BJ (cell line): ENCODE data around the gene FSD1. TPM values are rescaled to one million over a fixed set of nuclear protein-coding genes. Genes with fewer than 3 reads are reported as not detected.

Experiments used
- CTCF ChIA-PET: fragments of 350-600 bp; formaldehyde crosslinking; extraction: SDS; loops from one replicate; lab custom pipeline; 2021; ENCODE audit warnings: antibody characterized with exemption, inconsistent platforms; lab: Yijun Ruan, JAX
- POLR2A ChIA-PET: fragments of 300-600 bp; sonication (Branson Sonifier 250); formaldehyde crosslinking; extraction: SDS; loops from one replicate; lab custom pipeline; 2021; ENCODE audit warnings: antibody characterized with exemption; lab: Charles Lee
- DNase-seq: peaks from one replicate; pipeline ENCODE4 v3.0.0-alpha.2; 2011; ENCODE audit warnings: low read depth
- H3K27me3 ChIP-seq: 2 replicates; pipeline ENCODE4 v1.6.0; 2011; ENCODE audit warnings: low read length; ENCODE audit not compliant: control insufficient read depth, insufficient read depth
- H3K36me3 ChIP-seq: 2 replicates; pipeline ENCODE4 v1.5.1; 2011; ENCODE audit warnings: low read length; ENCODE audit not compliant: control insufficient read depth, insufficient read depth
- H3K4me3 ChIP-seq: 2 replicates; pipeline ENCODE4 v1.5.1; 2011; ENCODE audit warnings: low read depth, mild to moderate bottlenecking, control low read depth, low read length
- polyA plus RNA-seq: library from polyadenylated mRNA; depleted of rRNA; stranded (reverse); fragments of >200 nt; gene quantifications from 2 replicates; pipeline ENCODE4 v1.2.3, GENCODE V29; 2011
- TF ChIP-seq, protein P1 (sequence below): IDR thresholded peaks from 2 replicates; pipeline ENCODE4 v1.5.1; 2011; ENCODE audit warnings: low read depth, mild to moderate bottlenecking, control low read depth, inconsistent platforms, low read length, moderate library complexity; ENCODE audit not compliant: insufficient read depth

Gene FSD1
- polyA plus RNA-seq, 1 experiment, result 11.9 TPM

DNA sequence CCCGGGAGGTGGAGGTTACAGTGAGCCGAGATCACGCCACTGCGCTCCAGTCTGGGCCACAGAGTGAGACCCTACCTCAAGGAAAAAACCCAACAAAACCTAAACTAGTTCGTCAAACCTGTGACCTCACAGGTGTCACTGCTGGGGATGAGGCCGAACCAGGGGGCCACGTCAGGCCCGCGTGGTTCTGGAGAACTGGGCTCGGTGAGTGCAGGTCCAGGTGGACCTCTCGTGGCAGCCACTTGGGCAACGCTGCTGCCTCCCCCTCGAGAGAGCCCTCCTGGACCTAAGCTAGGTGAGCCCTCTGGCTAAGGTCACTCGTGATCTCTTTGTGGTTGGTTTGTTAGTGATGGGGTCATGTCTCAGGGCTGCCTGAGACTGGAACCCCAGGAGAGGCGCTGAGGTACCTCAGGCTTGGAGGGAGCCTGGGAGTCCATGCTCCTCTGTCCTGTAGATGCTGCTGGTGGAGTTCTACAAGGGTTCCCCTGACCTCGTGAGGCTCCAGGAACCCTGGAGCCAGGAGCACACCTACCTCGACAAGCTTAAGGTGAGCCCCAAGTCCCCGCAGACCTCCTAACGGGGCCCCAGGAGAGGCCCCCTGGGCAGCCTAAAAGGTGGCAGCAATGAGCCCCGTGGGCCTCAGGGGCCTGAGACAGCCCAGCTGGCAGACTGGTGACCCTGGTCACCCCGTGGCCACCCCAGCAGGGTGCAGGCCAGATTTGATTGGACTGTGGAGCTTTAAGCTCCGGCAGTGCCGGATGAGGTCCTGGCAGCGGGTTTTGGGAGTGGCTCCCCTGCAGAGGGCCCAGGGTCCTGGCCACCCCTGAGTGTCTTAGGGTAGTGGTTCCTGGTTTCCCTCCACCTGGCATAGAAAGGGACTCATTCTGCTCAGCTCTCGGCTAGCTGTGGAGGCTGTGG, 54.6 kb downstream of the FSD1 start:
- DNase-seq, result no peak
- POLR2A ChIA-PET, result no interaction called here
- CTCF ChIA-PET, result interaction anchor here (2.1 kb wide), 1 partner anchor 42 kb away, joined by 10 read pairs; the partner anchor contains the start of gene SH3GL1

DNA sequence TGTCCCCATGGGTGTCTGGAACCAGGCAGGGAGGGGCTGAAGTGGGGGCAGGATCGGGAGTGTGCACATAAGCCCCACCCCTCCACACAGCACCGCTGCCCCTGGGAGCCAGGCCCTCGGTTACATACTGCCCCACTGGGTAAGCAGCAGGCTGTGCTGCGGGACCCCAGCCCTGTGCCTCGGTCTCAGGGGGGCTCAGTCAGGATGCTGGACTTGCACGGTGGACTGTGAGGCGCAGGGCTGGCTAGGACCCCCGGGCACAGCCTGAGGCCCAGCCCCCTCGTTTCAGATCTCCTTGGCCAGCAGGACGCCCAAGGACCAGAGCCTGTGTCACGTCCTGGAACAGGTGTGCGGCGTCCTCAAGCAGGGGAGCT, 55.2 kb downstream of the FSD1 start:
- Histone ChIP-seq H3K36me3 (peaks cover 54% of the 10 kb centered on the region), H3K4me3 (no peak overlapping the region), H3K27me3 (no peaks in the 10 kb centered on the region)
- no peak for DNase-seq
- TF ChIP-seq, protein P1, sequence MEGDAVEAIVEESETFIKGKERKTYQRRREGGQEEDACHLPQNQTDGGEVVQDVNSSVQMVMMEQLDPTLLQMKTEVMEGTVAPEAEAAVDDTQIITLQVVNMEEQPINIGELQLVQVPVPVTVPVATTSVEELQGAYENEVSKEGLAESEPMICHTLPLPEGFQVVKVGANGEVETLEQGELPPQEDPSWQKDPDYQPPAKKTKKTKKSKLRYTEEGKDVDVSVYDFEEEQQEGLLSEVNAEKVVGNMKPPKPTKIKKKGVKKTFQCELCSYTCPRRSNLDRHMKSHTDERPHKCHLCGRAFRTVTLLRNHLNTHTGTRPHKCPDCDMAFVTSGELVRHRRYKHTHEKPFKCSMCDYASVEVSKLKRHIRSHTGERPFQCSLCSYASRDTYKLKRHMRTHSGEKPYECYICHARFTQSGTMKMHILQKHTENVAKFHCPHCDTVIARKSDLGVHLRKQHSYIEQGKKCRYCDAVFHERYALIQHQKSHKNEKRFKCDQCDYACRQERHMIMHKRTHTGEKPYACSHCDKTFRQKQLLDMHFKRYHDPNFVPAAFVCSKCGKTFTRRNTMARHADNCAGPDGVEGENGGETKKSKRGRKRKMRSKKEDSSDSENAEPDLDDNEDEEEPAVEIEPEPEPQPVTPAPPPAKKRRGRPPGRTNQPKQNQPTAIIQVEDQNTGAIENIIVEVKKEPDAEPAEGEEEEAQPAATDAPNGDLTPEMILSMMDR, result no peak
- ChIA-PET CTCF (interaction anchor here (2.1 kb wide), 1 partner anchor 41 kb away, joined by 10 read pairs; the partner anchor contains the start of gene SH3GL1), POLR2A (no interaction called here)

More for the DNA sequence above, 54.6 kb downstream of the FSD1 start:
- TF ChIP-seq, protein P1, result no peak
- Histone ChIP-seq H3K27me3 (no peaks in the 10 kb centered on the region), H3K4me3 (no peak overlapping the region), H3K36me3 (peaks cover 50% of the 10 kb centered on the region)

DNA sequence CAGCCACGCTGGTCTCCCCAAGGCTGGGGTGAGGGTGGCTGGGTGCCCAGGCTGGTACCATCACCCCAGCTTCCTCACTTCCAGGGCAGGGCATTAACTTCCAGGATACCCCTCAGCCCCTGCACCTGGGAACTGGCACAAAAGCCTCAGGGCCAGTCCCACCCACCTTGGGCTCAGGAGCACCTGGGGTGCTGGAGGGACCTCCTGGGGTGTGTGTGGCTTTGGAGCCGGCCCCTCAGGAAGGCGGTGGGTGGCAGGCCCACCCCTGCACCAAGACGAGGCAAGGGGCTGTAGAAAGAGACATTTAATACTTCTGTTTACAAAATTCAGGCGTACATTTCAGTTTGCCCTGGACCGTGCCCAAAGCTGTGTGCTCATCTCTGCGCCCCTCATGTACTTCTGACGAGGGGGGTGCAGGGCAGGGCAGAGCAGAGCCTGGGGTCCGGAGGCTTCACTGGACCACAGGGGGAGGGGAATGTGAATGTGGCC, 55.7 kb downstream of the FSD1 start:
- CTCF ChIA-PET, result interaction anchor here (0.7 to 2.1 kb wide), 2 partner anchors 8 to 40 kb away, joined by 5 to 10 read pairs; partner anchors contain the start of gene SH3GL1
- peaks cover 56% of the 10 kb centered on the region for H3K36me3 ChIP-seq
- TF ChIP-seq, protein P1, result no peak
- no peaks in the 10 kb centered on the region for H3K27me3 ChIP-seq
- no peak for DNase-seq
- POLR2A ChIA-PET, result no interaction called here
- no peak overlapping the region for H3K4me3 ChIP-seq

DNA sequence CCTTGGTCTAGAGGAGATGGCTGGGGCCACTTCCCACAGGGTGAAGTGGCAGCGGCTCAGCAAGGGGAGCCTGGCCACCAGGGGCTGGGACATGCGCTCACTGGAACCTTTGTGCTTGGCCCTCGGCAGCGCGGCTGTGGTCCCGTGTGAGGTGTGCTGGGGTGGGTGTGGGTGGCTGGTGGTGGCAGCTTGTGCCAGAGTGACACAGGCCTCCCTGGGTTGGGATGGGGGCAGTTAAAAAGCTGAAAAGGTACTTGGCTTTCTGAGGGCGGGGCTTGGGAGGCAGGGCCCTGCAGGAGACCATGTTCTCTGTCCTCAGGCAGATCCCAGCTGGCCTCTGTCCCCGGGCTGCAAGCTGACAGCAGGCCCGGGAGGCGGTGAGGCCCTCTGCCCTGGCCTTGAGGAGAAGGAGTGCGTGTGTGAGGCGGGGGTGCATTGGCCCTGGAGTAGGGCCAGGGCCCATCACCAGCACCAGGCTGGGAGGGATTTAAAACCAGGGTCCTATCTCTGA, 56.3 kb downstream of the FSD1 start:
- POLR2A ChIA-PET, result no interaction called here
- CTCF ChIA-PET, result interaction anchor here (0.7 kb wide), 1 partner anchor 9 kb away, joined by 5 read pairs; no protein-coding TSS in a partner anchor
- no peak overlapping the region for H3K4me3 ChIP-seq
- peaks cover 61% of the 10 kb centered on the region for H3K36me3 ChIP-seq
- no peaks in the 10 kb centered on the region for H3K27me3 ChIP-seq
- TF ChIP-seq, protein P1, result no peak
- no peak for DNase-seq
